Neural crest cell (in vitro differentiated cells): Measurements from ENCODE around the gene OSBPL8. TPM values are rescaled to one million over a fixed set of nuclear protein-coding genes. Genes with fewer than 3 reads are reported as not detected.

ENCODE experiments used
- DNase-seq: peaks from one replicate; pipeline ENCODE4 v3.0.0; 2021; ENCODE audit warnings: low read depth, mixed read lengths, low spot score
- H3K27ac Mint-ChIP-seq: one replicate; pipeline ENCODE4 v1.8.0; 2021; ENCODE audit warnings: mild to moderate bottlenecking, mixed read lengths; ENCODE audit not compliant: unreplicated experiment
- H3K27me3 Mint-ChIP-seq: 2 replicates; pipeline ENCODE4 v1.8.0; 2021; ENCODE audit warnings: low read depth, mild to moderate bottlenecking, mixed read lengths
- H3K36me3 Mint-ChIP-seq: 2 replicates; pipeline ENCODE4 v1.8.0; 2021; ENCODE audit warnings: low read depth, mild to moderate bottlenecking, mixed read lengths
- H3K4me1 Mint-ChIP-seq: 2 replicates; pipeline ENCODE4 v1.8.0; 2021; ENCODE audit warnings: mixed read lengths
- H3K4me3 Mint-ChIP-seq: one replicate; pipeline ENCODE4 v1.8.0; 2021; ENCODE audit warnings: mild to moderate bottlenecking, mixed read lengths
- H3K9me3 Mint-ChIP-seq: 2 replicates; pipeline ENCODE4 v1.8.0; 2021; ENCODE audit warnings: mixed read lengths
- long read RNA-seq: library from polyadenylated mRNA; unstranded; transcript quantifications from one replicate; pipeline ENCODE4 v2.0.0, GENCODE V29; 2020
- total RNA-seq: library from RNA; stranded (reverse); gene quantifications from 2 replicates; pipeline ENCODE4 v1.2.1, GENCODE V29; 2021
- TF ChIP-seq, protein P1 (sequence below): fragments of 200-600 bp; sonication (generic); conservative IDR thresholded peaks from 2 replicates; pipeline ENCODE4 v1.5.0; 2021; ENCODE audit warnings: antibody characterized with exemption, mild to moderate bottlenecking

OSBPL8 gene, protein sequence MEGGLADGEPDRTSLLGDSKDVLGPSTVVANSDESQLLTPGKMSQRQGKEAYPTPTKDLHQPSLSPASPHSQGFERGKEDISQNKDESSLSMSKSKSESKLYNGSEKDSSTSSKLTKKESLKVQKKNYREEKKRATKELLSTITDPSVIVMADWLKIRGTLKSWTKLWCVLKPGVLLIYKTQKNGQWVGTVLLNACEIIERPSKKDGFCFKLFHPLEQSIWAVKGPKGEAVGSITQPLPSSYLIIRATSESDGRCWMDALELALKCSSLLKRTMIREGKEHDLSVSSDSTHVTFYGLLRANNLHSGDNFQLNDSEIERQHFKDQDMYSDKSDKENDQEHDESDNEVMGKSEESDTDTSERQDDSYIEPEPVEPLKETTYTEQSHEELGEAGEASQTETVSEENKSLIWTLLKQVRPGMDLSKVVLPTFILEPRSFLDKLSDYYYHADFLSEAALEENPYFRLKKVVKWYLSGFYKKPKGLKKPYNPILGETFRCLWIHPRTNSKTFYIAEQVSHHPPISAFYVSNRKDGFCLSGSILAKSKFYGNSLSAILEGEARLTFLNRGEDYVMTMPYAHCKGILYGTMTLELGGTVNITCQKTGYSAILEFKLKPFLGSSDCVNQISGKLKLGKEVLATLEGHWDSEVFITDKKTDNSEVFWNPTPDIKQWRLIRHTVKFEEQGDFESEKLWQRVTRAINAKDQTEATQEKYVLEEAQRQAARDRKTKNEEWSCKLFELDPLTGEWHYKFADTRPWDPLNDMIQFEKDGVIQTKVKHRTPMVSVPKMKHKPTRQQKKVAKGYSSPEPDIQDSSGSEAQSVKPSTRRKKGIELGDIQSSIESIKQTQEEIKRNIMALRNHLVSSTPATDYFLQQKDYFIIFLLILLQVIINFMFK
- 74.9 and 75.8 TPM in 2 replicates for total RNA-seq
- long read RNA-seq, full-length matches to known transcripts, result 14 of 64 reads
- long read RNA-seq, partial matches to known transcripts, result 34 of 64 reads
- long read RNA-seq, other reads (novel, unspliced or antisense), result 16 of 64 reads

DNA sequence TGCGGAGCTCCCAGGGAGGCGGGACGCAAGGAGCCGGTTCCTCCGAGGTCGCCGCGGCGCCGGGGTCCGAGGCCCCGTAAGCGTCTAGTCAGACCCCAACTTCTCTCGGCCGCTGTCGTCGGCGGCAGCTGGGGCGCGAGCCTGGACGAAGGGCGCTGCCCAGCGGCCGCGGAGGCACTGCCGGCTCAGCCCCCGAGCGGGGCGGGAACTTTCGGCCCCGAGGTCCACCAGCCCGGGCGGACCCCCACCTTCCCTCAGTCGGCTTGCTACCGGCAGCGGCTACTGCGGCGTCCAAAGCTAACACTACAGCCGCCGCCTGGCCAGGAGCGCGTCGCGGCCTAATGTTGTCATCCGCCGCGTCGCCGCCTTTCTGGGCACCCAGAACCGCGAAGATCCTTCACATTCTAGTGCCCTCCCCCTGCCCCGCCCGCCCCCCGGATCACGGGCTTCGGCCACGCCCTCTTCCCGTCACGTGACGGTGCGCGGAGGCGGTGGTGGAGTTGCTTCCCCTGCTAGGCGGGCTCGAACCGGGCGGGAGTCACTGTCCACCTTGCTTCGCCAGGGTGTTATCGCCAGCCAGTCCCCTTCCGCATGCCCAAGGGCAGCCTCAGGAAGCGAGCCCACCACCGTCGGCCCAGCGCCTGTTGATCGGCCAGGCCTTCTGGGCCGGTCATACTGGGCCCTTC is at the start of gene OSBPL8:
Gene OSBPL8, minus strand, starts transcription at position 372 of the 686 bp plus-strand sequence. CDS start 72,220 bp downstream, outside the sequence.
- H3K4me1 Mint-ChIP-seq, result peaks cover 38% of the 10 kb centered on the region
- no peaks in the 10 kb centered on the region for H3K36me3 Mint-ChIP-seq
- peak within 1 kb of the TSS; percentile 98 for H3K4me3 Mint-ChIP-seq

DNA sequence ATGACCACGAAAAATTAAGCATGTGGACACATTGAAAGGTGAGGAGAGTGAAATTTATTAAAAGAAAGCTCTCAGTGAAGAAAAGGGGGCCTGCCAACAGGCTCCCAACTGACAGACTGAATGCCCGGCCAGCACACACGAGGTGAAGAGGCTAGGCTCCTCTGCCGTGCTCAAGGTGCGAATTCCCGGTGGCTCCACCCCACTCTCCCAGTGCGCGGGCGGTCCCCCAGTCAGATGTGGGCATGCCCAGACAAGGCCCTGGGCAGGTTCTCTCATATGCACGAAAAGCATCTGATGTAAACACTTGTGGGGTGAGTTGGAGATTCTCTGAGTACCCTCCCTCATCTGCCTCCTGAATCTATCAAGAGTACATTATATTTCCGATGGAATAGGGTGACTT is 48.5 kb upstream of the OSBPL8 start:
- no peak for DNase-seq
- H3K36me3 Mint-ChIP-seq, result no peaks in the 10 kb centered on the region
- peaks cover 12% of the 10 kb centered on the region for H3K4me1 Mint-ChIP-seq
- TF ChIP-seq, protein P1, sequence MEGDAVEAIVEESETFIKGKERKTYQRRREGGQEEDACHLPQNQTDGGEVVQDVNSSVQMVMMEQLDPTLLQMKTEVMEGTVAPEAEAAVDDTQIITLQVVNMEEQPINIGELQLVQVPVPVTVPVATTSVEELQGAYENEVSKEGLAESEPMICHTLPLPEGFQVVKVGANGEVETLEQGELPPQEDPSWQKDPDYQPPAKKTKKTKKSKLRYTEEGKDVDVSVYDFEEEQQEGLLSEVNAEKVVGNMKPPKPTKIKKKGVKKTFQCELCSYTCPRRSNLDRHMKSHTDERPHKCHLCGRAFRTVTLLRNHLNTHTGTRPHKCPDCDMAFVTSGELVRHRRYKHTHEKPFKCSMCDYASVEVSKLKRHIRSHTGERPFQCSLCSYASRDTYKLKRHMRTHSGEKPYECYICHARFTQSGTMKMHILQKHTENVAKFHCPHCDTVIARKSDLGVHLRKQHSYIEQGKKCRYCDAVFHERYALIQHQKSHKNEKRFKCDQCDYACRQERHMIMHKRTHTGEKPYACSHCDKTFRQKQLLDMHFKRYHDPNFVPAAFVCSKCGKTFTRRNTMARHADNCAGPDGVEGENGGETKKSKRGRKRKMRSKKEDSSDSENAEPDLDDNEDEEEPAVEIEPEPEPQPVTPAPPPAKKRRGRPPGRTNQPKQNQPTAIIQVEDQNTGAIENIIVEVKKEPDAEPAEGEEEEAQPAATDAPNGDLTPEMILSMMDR, result no peak
- no peaks in the 10 kb centered on the region for H3K9me3 Mint-ChIP-seq
- no peak overlapping the region for H3K27ac Mint-ChIP-seq
- no peak overlapping the region for H3K4me3 Mint-ChIP-seq
- H3K27me3 Mint-ChIP-seq, result no peaks in the 10 kb centered on the region

More for the DNA sequence above, at the start of gene OSBPL8:
- H3K27ac Mint-ChIP-seq, result peak within 1 kb of the TSS; percentile 98
- DNase-seq, result peak; percentile 93
- TF ChIP-seq, protein P1, result peak; percentile 9
- H3K27me3 Mint-ChIP-seq, result no peaks in the 10 kb centered on the region
- no peaks in the 10 kb centered on the region for H3K9me3 Mint-ChIP-seq

DNA sequence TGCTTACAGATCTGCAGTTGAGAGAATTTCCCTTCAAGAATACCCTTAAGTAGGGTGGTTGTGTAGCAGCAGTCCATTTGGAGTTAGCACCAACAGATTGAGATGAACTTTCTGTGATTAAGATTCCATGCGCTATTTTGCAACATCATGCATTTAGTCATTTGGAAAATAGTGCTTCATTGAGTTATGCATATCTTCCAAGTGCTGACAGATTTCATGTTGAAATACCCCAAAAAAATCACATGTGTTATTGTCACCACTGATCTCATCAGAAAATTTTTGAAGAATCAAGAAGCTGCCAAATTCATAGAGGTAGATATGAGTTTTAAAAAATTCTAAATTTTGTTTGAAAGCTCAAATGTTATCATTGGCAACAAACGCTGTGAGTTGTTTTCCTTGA is 35.5 kb upstream of the OSBPL8 start:
- Mint-ChIP-seq H3K36me3 (no peaks in the 10 kb centered on the region), H3K9me3 (peaks cover 6% of the 10 kb centered on the region), H3K4me3 (no peak overlapping the region), H3K27ac (no peak overlapping the region), H3K27me3 (no peaks in the 10 kb centered on the region), H3K4me1 (no peaks in the 10 kb centered on the region)
- no peak for DNase-seq
- TF ChIP-seq, protein P1, result no peak

DNA sequence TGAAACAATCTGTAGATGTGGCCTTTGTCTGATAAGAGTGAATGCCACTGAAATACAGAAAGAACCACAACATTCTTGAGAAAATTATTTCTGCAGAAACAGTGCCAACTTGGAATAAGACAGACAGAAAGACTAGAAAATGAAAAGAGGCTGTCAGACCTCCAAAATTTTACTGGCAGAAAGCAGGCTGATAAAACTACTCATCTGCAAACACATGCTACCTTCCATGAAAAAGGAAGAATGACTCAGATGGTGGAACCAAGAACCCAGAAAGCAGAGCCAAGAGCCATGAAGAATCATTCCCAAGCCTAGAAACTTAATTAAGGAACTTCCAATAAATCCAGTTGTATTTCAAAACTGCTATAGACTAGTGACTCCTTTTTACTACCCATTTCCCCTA is 31.9 kb upstream of the OSBPL8 start:
- TF ChIP-seq, protein P1, result no peak
- Mint-ChIP-seq H3K27me3 (no peaks in the 10 kb centered on the region), H3K4me1 (no peaks in the 10 kb centered on the region), H3K9me3 (peaks cover 6% of the 10 kb centered on the region), H3K27ac (no peak overlapping the region), H3K36me3 (no peaks in the 10 kb centered on the region), H3K4me3 (no peak overlapping the region)
- no peak for DNase-seq

DNA sequence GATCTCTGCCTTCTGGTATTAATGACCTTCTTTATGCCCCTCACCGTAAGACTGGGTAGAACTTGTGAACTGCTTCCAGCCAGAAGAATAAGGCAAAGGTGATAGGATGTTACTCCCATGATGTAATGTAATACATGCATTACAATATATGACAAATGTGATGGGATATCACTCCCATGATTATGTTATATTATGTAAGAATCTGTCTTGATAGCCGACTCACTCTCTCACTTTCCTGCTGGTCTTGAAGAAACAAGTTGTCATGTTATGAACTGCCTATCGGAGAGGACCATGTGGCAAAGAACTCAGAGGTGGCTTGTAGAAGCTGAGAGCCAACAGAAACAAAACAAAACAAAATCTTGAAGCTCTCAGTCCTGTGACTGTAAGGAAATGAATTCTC is 30.6 kb upstream of the OSBPL8 start:
- no peaks in the 10 kb centered on the region for H3K36me3 Mint-ChIP-seq
- DNase-seq, result no peak
- no peak overlapping the region for H3K4me3 Mint-ChIP-seq
- TF ChIP-seq, protein P1, result no peak
- no peak overlapping the region for H3K27ac Mint-ChIP-seq
- no peaks in the 10 kb centered on the region for H3K27me3 Mint-ChIP-seq
- peaks cover 6% of the 10 kb centered on the region for H3K9me3 Mint-ChIP-seq
- no peaks in the 10 kb centered on the region for H3K4me1 Mint-ChIP-seq
